Smooth muscle cell (in vitro differentiated cells): ENCODE measurements around the gene MED23. TPM values are rescaled to one million over a fixed set of nuclear protein-coding genes. Genes with fewer than 3 reads are reported as not detected.

Experiments
- DNase-seq: peaks from one replicate; lab custom pipeline; 2025; ENCODE audit not compliant: unreplicated experiment; lab: John Stamatoyannopoulos, UW
- H2AFZ ChIP-seq: fragments of 200-600 bp; sonication (generic); 2 replicates; pipeline ENCODE4 v1.6.0; 2016; ENCODE audit warnings: antibody characterized with exemption, low read depth, mild to moderate bottlenecking
- H3F3A ChIP-seq: fragments of 200-600 bp; sonication (generic); 2 replicates; pipeline ENCODE4 v1.6.0; 2017; ENCODE audit warnings: antibody characterized with exemption, low read depth
- H3K27ac ChIP-seq: fragments of 200-600 bp; sonication (generic); 2 replicates; pipeline ENCODE4 v1.5.1; 2016; ENCODE audit warnings: low read depth, mild to moderate bottlenecking
- H3K27me3 ChIP-seq: fragments of 200-600 bp; sonication (generic); 2 replicates; pipeline ENCODE4 v1.6.1; 2016; ENCODE audit warnings: low read depth, mild to moderate bottlenecking
- H3K36me3 ChIP-seq: fragments of 200-600 bp; sonication (generic); 2 replicates; pipeline ENCODE4 v1.5.1; 2016; ENCODE audit warnings: low read depth
- H3K4me1 ChIP-seq: fragments of 200-600 bp; sonication (generic); 2 replicates; pipeline ENCODE4 v1.5.1; 2016; ENCODE audit warnings: low read depth
- H3K4me2 ChIP-seq: fragments of 200-600 bp; sonication (generic); 2 replicates; pipeline ENCODE4 v1.6.0; 2016; ENCODE audit warnings: mild to moderate bottlenecking
- H3K4me3 ChIP-seq: fragments of 200-600 bp; sonication (generic); 2 replicates; pipeline ENCODE4 v1.5.1; 2016; ENCODE audit warnings: mild to moderate bottlenecking
- H3K79me2 ChIP-seq: fragments of 200-600 bp; sonication (generic); 2 replicates; pipeline ENCODE4 v1.6.0; 2016; ENCODE audit warnings: low read depth, mild to moderate bottlenecking
- H3K9ac ChIP-seq: fragments of 200-600 bp; sonication (generic); 2 replicates; pipeline ENCODE4 v1.6.0; 2016; ENCODE audit warnings: low read depth
- H3K9me3 ChIP-seq: fragments of 200-600 bp; sonication (generic); replicated peaks from 2 replicates; pipeline ENCODE4 v1.5.1; 2016; ENCODE audit warnings: low read depth
- H4K20me1 ChIP-seq: fragments of 200-600 bp; sonication (generic); 2 replicates; pipeline ENCODE4 v1.6.0; 2016; ENCODE audit warnings: low read depth
- WGBS: methylation state at CpG from one replicate; pipeline ENCODE4 v1.1.7; 2016; ENCODE audit warnings: low lambda C conversion rate; 5-methylcytosine and 5-hydroxymethylcytosine counted together
- polyA plus RNA-seq: library from polyadenylated mRNA; unstranded; fragments of >200 nt; fragmentation: Nextera tagmentation; extraction: Ambion mirVana; gene quantifications from 2 replicates; pipeline ENCODE4 v1.2.1, GENCODE V29; 2016
- total RNA-seq: library from RNA; depleted of rRNA; stranded (reverse); fragments of >200 nt; gene quantifications from 2 replicates; pipeline ENCODE4 v1.2.3, GENCODE V29; 2014
- TF ChIP-seq, protein P1 (sequence below): fragments of 200-600 bp; sonication (generic); IDR thresholded peaks from 2 replicates; pipeline ENCODE4 v1.5.1; 2017; ENCODE audit warnings: borderline replicate concordance, mild to moderate bottlenecking, antibody characterized with exemption; ENCODE audit not compliant: insufficient read depth, poor library complexity, severe bottlenecking

The MED23 gene
- total and polyA plus RNA-seq, 2 experiments from 2014 or later, result 17.1 to 46.4 TPM

DNA sequence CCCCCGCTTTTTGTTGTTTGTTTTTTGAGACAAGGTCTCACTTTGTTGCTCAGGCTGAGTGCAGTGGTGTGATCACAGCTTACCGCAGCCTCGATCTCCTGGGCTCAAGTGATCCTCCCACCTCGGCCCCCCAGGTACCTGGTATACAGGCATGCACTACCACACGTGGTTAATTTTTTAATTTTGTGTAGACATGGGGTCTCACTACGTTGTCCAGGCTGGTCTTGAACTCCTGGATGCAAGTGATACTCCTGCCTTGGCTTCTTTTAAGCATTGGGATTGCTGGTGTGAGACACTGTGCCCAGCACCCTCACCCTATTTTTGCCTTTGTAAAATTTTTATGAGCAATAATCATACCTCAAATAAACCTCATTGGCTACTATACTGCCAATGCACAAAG is 14.5 kb upstream of the MED23 start:
- no peaks in the 10 kb centered on the region for H3F3A ChIP-seq
- no peak overlapping the region for H2AFZ ChIP-seq
- 86% methylated on average over 6 of the region's 6 CpGs for WGBS
- no peak overlapping the region for H3K4me3 ChIP-seq
- no peak overlapping the region for H3K9ac ChIP-seq
- DNase-seq, result no peak
- no peak overlapping the region for H3K4me2 ChIP-seq
- TF ChIP-seq, protein P1, sequence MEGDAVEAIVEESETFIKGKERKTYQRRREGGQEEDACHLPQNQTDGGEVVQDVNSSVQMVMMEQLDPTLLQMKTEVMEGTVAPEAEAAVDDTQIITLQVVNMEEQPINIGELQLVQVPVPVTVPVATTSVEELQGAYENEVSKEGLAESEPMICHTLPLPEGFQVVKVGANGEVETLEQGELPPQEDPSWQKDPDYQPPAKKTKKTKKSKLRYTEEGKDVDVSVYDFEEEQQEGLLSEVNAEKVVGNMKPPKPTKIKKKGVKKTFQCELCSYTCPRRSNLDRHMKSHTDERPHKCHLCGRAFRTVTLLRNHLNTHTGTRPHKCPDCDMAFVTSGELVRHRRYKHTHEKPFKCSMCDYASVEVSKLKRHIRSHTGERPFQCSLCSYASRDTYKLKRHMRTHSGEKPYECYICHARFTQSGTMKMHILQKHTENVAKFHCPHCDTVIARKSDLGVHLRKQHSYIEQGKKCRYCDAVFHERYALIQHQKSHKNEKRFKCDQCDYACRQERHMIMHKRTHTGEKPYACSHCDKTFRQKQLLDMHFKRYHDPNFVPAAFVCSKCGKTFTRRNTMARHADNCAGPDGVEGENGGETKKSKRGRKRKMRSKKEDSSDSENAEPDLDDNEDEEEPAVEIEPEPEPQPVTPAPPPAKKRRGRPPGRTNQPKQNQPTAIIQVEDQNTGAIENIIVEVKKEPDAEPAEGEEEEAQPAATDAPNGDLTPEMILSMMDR, result no peak
- no peak overlapping the region for H3K27ac ChIP-seq
- H3K4me1 ChIP-seq, result no peaks in the 10 kb centered on the region
- no peaks in the 10 kb centered on the region for H3K27me3 ChIP-seq
- H4K20me1 ChIP-seq, result no peaks in the 10 kb centered on the region
- H3K36me3 ChIP-seq, result no peaks in the 10 kb centered on the region
- H3K79me2 ChIP-seq, result no peaks in the 10 kb centered on the region
- no peaks in the 10 kb centered on the region for H3K9me3 ChIP-seq

DNA sequence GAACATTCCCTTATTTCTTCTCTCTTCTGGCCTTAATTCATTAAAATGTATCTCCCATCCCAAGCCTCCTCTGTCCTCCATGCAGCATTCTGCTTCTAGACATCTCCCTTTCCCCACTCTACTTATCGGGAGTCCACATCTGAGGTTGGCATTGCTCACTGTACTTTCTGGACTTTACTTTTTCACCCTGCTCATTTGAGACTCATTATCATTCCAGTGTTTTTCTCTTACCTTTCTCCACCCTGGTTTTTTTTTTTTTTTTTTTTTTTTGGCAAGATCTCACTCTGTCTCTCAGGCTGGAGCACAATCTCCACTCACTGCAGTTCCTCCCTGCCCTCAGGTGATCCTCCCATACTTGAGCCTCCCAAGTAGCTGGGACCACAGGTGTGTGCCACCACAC is 13.5 kb upstream of the MED23 start:
- Histone ChIP-seq H3K9ac (no peak overlapping the region), H3F3A (no peaks in the 10 kb centered on the region), H3K27ac (no peak overlapping the region), H3K4me3 (no peak overlapping the region), H2AFZ (no peak overlapping the region), H4K20me1 (no peaks in the 10 kb centered on the region), H3K4me1 (no peaks in the 10 kb centered on the region), H3K27me3 (no peaks in the 10 kb centered on the region), H3K36me3 (no peaks in the 10 kb centered on the region), H3K4me2 (no peak overlapping the region), H3K79me2 (no peaks in the 10 kb centered on the region), H3K9me3 (no peaks in the 10 kb centered on the region)
- DNase-seq, result no peak
- TF ChIP-seq, protein P1, result no peak
- WGBS, result 97% methylated on average over 1 of the region's 1 CpG

DNA sequence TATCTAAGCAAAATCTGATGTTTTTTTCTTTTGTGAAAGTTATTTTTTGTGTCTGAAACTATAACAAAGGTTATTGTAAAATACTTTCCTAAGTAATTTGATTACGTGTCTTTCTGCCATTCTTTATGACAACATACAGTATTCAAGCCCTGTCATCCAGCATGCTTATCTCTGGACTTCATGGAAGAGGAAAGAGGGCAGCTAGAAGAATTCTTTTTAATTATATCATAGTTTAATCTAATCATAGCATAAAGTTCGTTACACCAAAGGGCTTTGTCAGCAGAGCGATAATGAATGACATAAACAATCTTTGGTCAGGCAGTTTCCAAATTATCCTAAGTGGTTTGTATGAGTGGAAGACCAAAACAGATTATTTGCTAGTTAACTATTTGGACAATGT is 12.5 kb upstream of the MED23 start:
- Histone ChIP-seq H3K4me2 (no peak overlapping the region), H3F3A (no peaks in the 10 kb centered on the region), H3K4me3 (no peak overlapping the region), H3K4me1 (no peaks in the 10 kb centered on the region), H4K20me1 (no peaks in the 10 kb centered on the region), H3K27ac (no peak overlapping the region), H3K9me3 (no peaks in the 10 kb centered on the region), H3K9ac (no peak overlapping the region), H3K36me3 (no peaks in the 10 kb centered on the region), H3K79me2 (no peaks in the 10 kb centered on the region), H2AFZ (no peak overlapping the region), H3K27me3 (no peaks in the 10 kb centered on the region)
- WGBS, result 91% methylated on average over 3 of the region's 3 CpGs
- TF ChIP-seq, protein P1, result no peak
- DNase-seq, result no peak

DNA sequence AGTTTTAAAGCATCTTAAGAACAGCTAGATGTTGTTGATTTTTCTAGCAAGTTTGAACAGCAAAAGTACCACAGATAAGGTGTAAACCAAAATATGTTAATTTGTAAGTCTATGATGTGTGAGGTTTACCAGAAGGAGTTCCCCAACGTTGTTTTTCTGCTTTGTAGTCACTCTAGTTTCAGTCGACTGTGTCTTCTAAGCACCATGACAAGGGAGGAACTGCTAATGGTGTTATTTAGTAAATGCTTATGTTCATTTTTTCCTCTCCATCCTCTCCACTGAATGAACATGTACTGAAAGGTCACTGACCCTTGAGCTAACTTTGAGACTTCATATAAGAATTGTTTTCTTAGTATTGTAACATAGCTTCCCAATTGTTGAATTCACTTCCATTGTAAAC is 12.1 kb upstream of the MED23 start:
- no peak for DNase-seq
- TF ChIP-seq, protein P1, result no peak
- no peaks in the 10 kb centered on the region for H4K20me1 ChIP-seq
- no peaks in the 10 kb centered on the region for H3F3A ChIP-seq
- no peaks in the 10 kb centered on the region for H3K36me3 ChIP-seq
- no peak overlapping the region for H2AFZ ChIP-seq
- H3K9me3 ChIP-seq, result no peaks in the 10 kb centered on the region
- 64% methylated on average over 2 of the region's 2 CpGs for WGBS
- no peaks in the 10 kb centered on the region for H3K4me1 ChIP-seq
- H3K27me3 ChIP-seq, result no peaks in the 10 kb centered on the region
- no peak overlapping the region for H3K27ac ChIP-seq
- no peak overlapping the region for H3K9ac ChIP-seq
- no peak overlapping the region for H3K4me3 ChIP-seq
- no peaks in the 10 kb centered on the region for H3K79me2 ChIP-seq
- no peak overlapping the region for H3K4me2 ChIP-seq
